Ishikawa (cell line): ENCODE measurements around the gene GCM1.

Experiments
- CEBPB ChIP-seq: IDR thresholded peaks from 2 replicates; pipeline ENCODE4 v1.6.1; 2012
- CREB1 ChIP-seq: IDR thresholded peaks from 2 replicates; pipeline ENCODE4 v1.6.1; 2012; ENCODE audit warnings: low read depth
- EGR1 ChIP-seq: IDR thresholded peaks from 2 replicates; pipeline ENCODE4 v1.6.1; 2012
- EP300 ChIP-seq: IDR thresholded peaks from 2 replicates; pipeline ENCODE4 v1.6.1; 2012; ENCODE audit warnings: borderline replicate concordance
- FOXM1 ChIP-seq: IDR thresholded peaks from 2 replicates; pipeline ENCODE4 v1.6.1; 2012; ENCODE audit warnings: low read depth, borderline replicate concordance
- NFIC ChIP-seq: IDR thresholded peaks from 2 replicates; pipeline ENCODE4 v1.6.1; 2012
- RAD21 ChIP-seq: IDR thresholded peaks from 2 replicates; pipeline ENCODE4 v1.6.1; 2012; ENCODE audit warnings: low read depth
- REST ChIP-seq: IDR thresholded peaks from 2 replicates; pipeline ENCODE4 v1.6.1; 2012; ENCODE audit warnings: low read depth, mild to moderate bottlenecking
- TAF1 ChIP-seq: IDR thresholded peaks from 2 replicates; pipeline ENCODE4 v1.6.1; 2012; ENCODE audit warnings: low read depth, mild to moderate bottlenecking
- TCF12 ChIP-seq: IDR thresholded peaks from 2 replicates; pipeline ENCODE4 v1.6.1; 2012; ENCODE audit warnings: low read depth
- TEAD4 ChIP-seq: IDR thresholded peaks from 2 replicates; pipeline ENCODE4 v1.6.1; 2012
- USF1 ChIP-seq: IDR thresholded peaks from 2 replicates; pipeline ENCODE4 v1.6.1; 2012
- YY1 ChIP-seq: IDR thresholded peaks from 2 replicates; pipeline ENCODE4 v1.6.1; 2012; ENCODE audit warnings: low read depth
- ZBTB7A ChIP-seq: IDR thresholded peaks from 2 replicates; pipeline ENCODE4 v1.6.1; 2012; ENCODE audit warnings: low read depth
- TF ChIP-seq, protein P1 (sequence below): IDR thresholded peaks from 2 replicates; pipeline ENCODE4 v1.6.1; 2012

The GCM1 gene

DNA sequence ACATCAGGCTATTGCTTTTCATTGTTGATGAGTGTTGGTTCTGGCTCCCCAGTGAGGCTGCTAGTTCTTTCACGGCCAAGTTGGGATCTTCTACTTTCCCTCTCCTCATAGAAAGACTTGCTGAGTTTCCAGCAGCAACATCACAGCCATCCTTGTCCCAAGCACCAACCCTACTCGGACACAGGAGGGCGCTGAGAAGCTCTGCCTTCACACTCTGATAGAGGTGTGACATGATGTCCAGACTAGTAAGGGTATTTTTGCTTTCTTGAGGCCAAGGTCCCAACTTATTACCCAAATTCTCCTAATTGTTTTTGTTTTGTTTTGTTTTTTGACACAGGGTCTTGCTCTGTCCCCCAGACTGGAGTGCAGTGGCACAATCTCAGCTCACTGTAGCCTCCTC is 3.0 kb upstream of the GCM1 start:
- TF ChIP-seq RAD21, result peak; percentile 52
- no peak for TF ChIP-seq EP300

DNA sequence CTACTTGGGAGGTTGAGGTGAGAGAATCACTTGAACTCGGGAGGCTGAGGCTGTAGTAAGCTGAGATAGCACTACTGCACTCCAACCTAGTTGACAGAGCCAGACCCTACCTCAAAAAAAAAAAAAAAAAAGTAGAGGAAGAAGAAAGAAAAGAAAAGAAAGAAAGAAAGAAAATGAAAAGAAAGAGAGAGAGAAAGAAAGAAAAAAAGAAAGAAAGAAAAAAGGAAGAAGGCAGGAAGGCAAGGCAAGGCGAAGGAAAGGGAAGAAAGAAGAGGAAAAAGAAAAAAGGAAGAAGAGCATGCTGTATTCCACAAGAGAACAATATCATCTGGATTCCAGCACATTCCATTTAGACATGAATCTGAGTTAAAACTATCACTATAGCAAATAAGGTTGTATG is 3.8 kb downstream of the GCM1 start:
- no peak for TF ChIP-seq CREB1
- TF ChIP-seq USF1, result no peak
- TF ChIP-seq, protein P1, sequence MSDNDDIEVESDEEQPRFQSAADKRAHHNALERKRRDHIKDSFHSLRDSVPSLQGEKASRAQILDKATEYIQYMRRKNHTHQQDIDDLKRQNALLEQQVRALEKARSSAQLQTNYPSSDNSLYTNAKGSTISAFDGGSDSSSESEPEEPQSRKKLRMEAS, result no peak
- TF ChIP-seq REST, result no peak
- TF ChIP-seq YY1, result no peak
- TF ChIP-seq EP300, result no peak
- no peak for TF ChIP-seq TEAD4
- no peak for TF ChIP-seq RAD21
- TF ChIP-seq NFIC, result no peak
- no peak for TF ChIP-seq TCF12
- TF ChIP-seq FOXM1, result no peak
- TF ChIP-seq TAF1, result no peak
- no peak for TF ChIP-seq EGR1
- TF ChIP-seq ZBTB7A, result no peak
- TF ChIP-seq CEBPB, result no peak

DNA sequence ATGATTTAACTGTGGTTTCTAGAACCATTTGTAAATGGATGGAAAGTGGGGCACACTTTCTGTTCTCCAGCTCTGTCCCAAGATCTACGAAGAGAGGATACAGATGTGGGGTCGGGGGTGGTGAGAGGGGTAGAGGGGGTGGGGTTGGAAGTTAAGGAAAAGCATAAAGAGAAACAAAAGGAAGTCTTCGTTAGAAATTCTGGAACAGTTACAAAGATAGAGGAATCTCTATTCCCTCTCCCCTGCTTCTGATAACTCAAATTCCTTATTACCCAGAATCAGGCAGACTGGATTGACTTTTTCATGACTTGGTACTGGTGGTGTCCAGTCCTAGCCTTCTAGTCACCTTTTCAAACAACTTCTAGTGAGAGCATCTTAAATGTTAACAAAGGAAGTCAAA is 4.9 kb downstream of the GCM1 start:
- TF ChIP-seq ZBTB7A (no peak), EGR1 (no peak), YY1 (no peak), CEBPB (no peak), USF1 (no peak), RAD21 (no peak), EP300 (no peak), TAF1 (no peak), TCF12 (no peak)
- TF ChIP-seq, protein P1, result no peak

DNA sequence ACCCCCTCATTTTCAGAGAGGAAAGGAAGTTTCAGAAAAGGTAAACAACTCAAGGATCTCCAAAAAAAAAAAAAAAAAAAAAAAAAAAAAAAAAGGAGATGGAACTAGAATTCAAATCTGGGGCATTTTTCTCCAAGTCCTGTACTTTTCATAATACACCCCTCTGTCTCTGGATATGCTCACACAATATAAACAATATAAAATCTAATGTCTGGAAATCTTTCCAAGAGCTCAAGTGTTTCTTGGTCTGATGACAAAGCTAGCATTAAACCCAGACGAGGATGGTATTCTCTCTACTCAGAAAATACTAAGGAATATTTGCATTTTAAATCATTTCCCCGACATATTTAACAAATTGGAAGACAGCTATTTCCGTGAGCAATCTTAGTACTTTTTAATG is 5.8 kb downstream of the GCM1 start:
- TF ChIP-seq TCF12 (no peak), TAF1 (no peak), FOXM1 (no peak), CREB1 (no peak), USF1 (no peak), CEBPB (no peak), REST (no peak), RAD21 (no peak), EGR1 (no peak), TEAD4 (no peak), NFIC (no peak), ZBTB7A (no peak), YY1 (no peak), EP300 (no peak)
- TF ChIP-seq, protein P1, result no peak

DNA sequence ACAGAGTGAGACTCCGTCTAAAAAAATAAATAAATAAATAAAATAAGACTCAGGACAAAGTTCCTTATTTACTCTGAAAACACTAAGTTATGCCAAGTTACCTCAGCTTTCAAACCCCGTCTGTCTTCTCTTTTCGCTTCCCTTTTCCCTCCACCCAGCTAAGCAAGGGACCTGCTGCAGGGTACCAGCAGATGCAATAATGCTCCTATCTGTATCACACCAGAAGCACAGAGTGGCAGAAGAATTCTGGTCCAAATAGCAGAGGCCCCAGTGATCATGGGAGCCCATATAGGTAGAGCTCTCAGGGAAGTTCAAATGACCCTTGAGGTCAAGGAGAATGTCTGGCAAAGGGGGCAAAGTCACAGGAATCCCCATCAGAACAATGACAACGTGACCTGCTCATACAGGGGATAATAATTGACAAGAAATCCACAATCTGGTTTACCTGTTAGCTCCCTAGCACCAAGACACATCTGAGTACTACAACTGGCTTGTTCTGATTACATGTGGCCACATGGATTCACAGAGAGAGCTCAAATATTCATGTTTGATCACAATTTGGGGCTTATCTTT is 8.7 kb downstream of the GCM1 start:
- TF ChIP-seq TAF1 (no peak), REST (no peak), CREB1 (no peak), EGR1 (no peak)
